H9 (cell line): ENCODE measurements around the gene OR2K2. TPM values are rescaled to one million over a fixed set of nuclear protein-coding genes. Genes with fewer than 3 reads are reported as not detected.

Source experiments
- DNase-seq: peaks from one replicate; pipeline ENCODE4 v3.0.0-alpha.2; 2017
- H2AFZ ChIP-seq: one replicate; pipeline ENCODE4 v1.6.1; 2013; ENCODE audit warnings: mild to moderate bottlenecking, low read length, control low read depth, moderate library complexity
- H2AK5ac ChIP-seq: 2 replicates; pipeline ENCODE4 v1.6.1; 2013; ENCODE audit warnings: low read length, control low read depth, mixed read lengths; ENCODE audit not compliant: insufficient read length
- H2BK120ac ChIP-seq: one replicate; pipeline ENCODE4 v1.6.1; 2013; ENCODE audit warnings: low read depth, mild to moderate bottlenecking, low read length, control low read depth, inconsistent platforms; ENCODE audit not compliant: poor library complexity, severe bottlenecking
- H2BK12ac ChIP-seq: 2 replicates; pipeline ENCODE4 v1.6.1; 2013; ENCODE audit warnings: low read length, control low read depth, mixed read lengths, low read depth; ENCODE audit not compliant: insufficient read length
- H2BK15ac ChIP-seq: 2 replicates; pipeline ENCODE4 v1.6.1; 2013; ENCODE audit warnings: low read depth, low read length, control low read depth
- H2BK20ac ChIP-seq: one replicate; pipeline ENCODE4 v1.6.1; 2013; ENCODE audit warnings: low read depth, mild to moderate bottlenecking, low read length, control low read depth, inconsistent platforms; ENCODE audit not compliant: poor library complexity, severe bottlenecking
- H2BK5ac ChIP-seq: 2 replicates; pipeline ENCODE4 v1.6.1; 2013; ENCODE audit warnings: low read length, control low read depth, mixed read lengths; ENCODE audit not compliant: insufficient read length
- H3K14ac ChIP-seq: 2 replicates; pipeline ENCODE4 v1.6.1; 2013; ENCODE audit warnings: low read length, control low read depth; ENCODE audit not compliant: insufficient read depth
- H3K18ac ChIP-seq: 2 replicates; pipeline ENCODE4 v1.6.1; 2013; ENCODE audit warnings: low read depth, mild to moderate bottlenecking, mixed read lengths, low read length, control low read depth; ENCODE audit not compliant: insufficient read length
- H3K23ac ChIP-seq: 2 replicates; pipeline ENCODE4 v1.6.1; 2013; ENCODE audit warnings: low read length, control low read depth, mixed read lengths, low read depth; ENCODE audit not compliant: insufficient read length
- H3K23me2 ChIP-seq: 2 replicates; pipeline ENCODE4 v1.6.1; 2013; ENCODE audit warnings: low read depth, mild to moderate bottlenecking, mixed read lengths, low read length, control low read depth; ENCODE audit not compliant: insufficient read length, poor library complexity, severe bottlenecking
- H3K27ac ChIP-seq: 2 replicates; pipeline ENCODE4 v1.5.1; 2013; ENCODE audit warnings: low read length, control low read depth, mixed read lengths, low read depth; ENCODE audit not compliant: insufficient read length
- H3K27me3 ChIP-seq: 2 replicates; pipeline ENCODE4 v1.6.1; 2013; ENCODE audit warnings: low read length, control low read depth, inconsistent platforms; ENCODE audit not compliant: insufficient read depth
- H3K4ac ChIP-seq: 2 replicates; pipeline ENCODE4 v1.6.1; 2013; ENCODE audit warnings: low read depth, mild to moderate bottlenecking, control low read depth, inconsistent platforms, low read length, moderate library complexity
- H3K4me1 ChIP-seq: 2 replicates; pipeline ENCODE4 v1.6.1; 2013; ENCODE audit warnings: low read length, control low read depth, inconsistent platforms; ENCODE audit not compliant: insufficient read depth
- H3K4me2 ChIP-seq: 2 replicates; pipeline ENCODE4 v1.6.1; 2013; ENCODE audit warnings: low read length, control low read depth, mixed read lengths; ENCODE audit not compliant: insufficient read length, insufficient read depth
- H3K56ac ChIP-seq: 2 replicates; pipeline ENCODE4 v1.6.1; 2013; ENCODE audit warnings: low read depth, mild to moderate bottlenecking, mixed read lengths, low read length, control low read depth; ENCODE audit not compliant: insufficient read length
- H3K79me1 ChIP-seq: 2 replicates; pipeline ENCODE4 v1.6.1; 2013; ENCODE audit warnings: low read depth, mild to moderate bottlenecking, moderate library complexity, low read length, control low read depth, inconsistent platforms; ENCODE audit not compliant: insufficient read depth, poor library complexity, severe bottlenecking
- H3K79me2 ChIP-seq: 2 replicates; pipeline ENCODE4 v1.6.1; 2013; ENCODE audit warnings: low read length, control low read depth, inconsistent platforms; ENCODE audit not compliant: insufficient read depth
- H3K9ac ChIP-seq: 2 replicates; pipeline ENCODE4 v1.6.1; 2013; ENCODE audit warnings: low read length, control low read depth, mixed read lengths; ENCODE audit not compliant: insufficient read length; ENCODE audit errors: extremely low read depth
- H3K9me3 ChIP-seq: one replicate; pipeline ENCODE4 v1.6.1; 2013; ENCODE audit warnings: low read depth, low read length, inconsistent platforms; ENCODE audit not compliant: control insufficient read depth
- H3T11ph ChIP-seq: one replicate; pipeline ENCODE4 v1.6.1; 2013; ENCODE audit warnings: mild to moderate bottlenecking, low read length, control low read depth, inconsistent platforms
- H4K20me1 ChIP-seq: one replicate; pipeline ENCODE4 v1.6.1; 2013; ENCODE audit not compliant: control insufficient read depth, insufficient read length, insufficient read depth
- H4K5ac ChIP-seq: 2 replicates; pipeline ENCODE4 v1.6.1; 2013; ENCODE audit warnings: low read depth, mild to moderate bottlenecking, mixed read lengths, low read length, control low read depth; ENCODE audit not compliant: insufficient read length
- H4K8ac ChIP-seq: replicated peaks from 2 replicates; pipeline ENCODE4 v1.6.1; 2013; ENCODE audit warnings: low read length, control low read depth, mixed read lengths, low read depth; ENCODE audit not compliant: insufficient read length
- H4K91ac ChIP-seq: 2 replicates; pipeline ENCODE4 v1.6.1; 2013; ENCODE audit warnings: low read depth, mild to moderate bottlenecking, moderate library complexity, mixed read lengths, low read length, control low read depth; ENCODE audit not compliant: insufficient read length
- H3K27ac Mint-ChIP-seq, 3 experiments: 2 replicates in 2 of 3; 3 replicates in 1 of 3; pipeline ENCODE4 v1.8.0; 2020 to 2021; ENCODE audit warnings: mixed read lengths in 3 of 3, mild to moderate bottlenecking in 1 of 3, moderate library complexity in 1 of 3
- H3K27me3 Mint-ChIP-seq: 2 replicates; pipeline ENCODE4 v1.8.0; 2021; ENCODE audit warnings: low read depth, mild to moderate bottlenecking, moderate library complexity, mixed read lengths
- H3K36me3 Mint-ChIP-seq, 3 experiments: 2 replicates in 2 of 3; 3 replicates in 1 of 3; pipeline ENCODE4 v1.8.0; 2020 to 2021; ENCODE audit warnings: low read depth in 3 of 3, mixed read lengths in 3 of 3; ENCODE audit not compliant: insufficient read depth in 1 of 3
- H3K4me1 Mint-ChIP-seq, 2 experiments: 2 replicates each; pipeline ENCODE4 v1.8.0; 2020; ENCODE audit warnings: mixed read lengths in 2 of 2
- H3K4me3 Mint-ChIP-seq, 2 experiments: 2 replicates in 1 of 2; 3 replicates in 1 of 2; pipeline ENCODE4 v1.8.0; 2020 to 2021; ENCODE audit warnings: mild to moderate bottlenecking in 2 of 2, mixed read lengths in 2 of 2, moderate library complexity in 1 of 2
- H3K9me3 Mint-ChIP-seq, 2 experiments: 2 replicates in 1 of 2; 3 replicates in 1 of 2; pipeline ENCODE4 v1.8.0; 2020; ENCODE audit warnings: mild to moderate bottlenecking in 2 of 2, mixed read lengths in 2 of 2, moderate library complexity in 1 of 2
- total RNA-seq: library from RNA; stranded (reverse); gene quantifications from 2 replicates; pipeline ENCODE4 v1.2.1, GENCODE V29; 2021
- TF ChIP-seq, protein P1 (sequence below): fragments of 200-600 bp; sonication (generic); conservative IDR thresholded peaks from 3 replicates; pipeline ENCODE4 v1.8.0; 2021; ENCODE audit warnings: antibody characterized with exemption, mild to moderate bottlenecking

OR2K2 gene
- total RNA-seq, 1 experiment from 2014 or later = not detected

DNA sequence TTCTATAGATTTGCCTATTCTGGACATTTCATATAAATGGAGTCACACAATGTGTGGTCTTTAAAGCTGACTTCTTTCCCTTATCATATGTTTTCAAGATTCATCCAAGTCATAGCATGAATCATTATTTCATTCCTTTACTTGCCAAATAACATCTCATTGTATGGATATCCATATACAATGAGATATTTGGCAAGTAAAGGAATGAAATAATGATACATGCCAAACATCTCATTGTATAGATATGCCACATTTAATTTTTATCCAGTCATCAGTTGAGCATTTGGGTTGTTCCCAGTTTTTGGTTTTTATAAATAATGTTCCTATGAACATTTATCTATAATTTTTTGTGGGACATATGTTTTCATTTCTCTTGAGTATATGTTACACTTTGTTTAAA is 20.5 kb upstream of the OR2K2 start:
- Histone ChIP-seq H2BK120ac (no peak overlapping the region), H3K4me1 (no peaks in the 10 kb centered on the region), H2BK20ac (no peak overlapping the region), H4K5ac (no peak overlapping the region), H3T11ph (no peak overlapping the region), H3K27me3 (no peaks in the 10 kb centered on the region), H3K4ac (no peak overlapping the region), H3K9me3 (no peaks in the 10 kb centered on the region), H4K20me1 (no peaks in the 10 kb centered on the region), H4K8ac (no peak overlapping the region), H2BK15ac (no peak overlapping the region), H2BK5ac (no peak overlapping the region), H2AFZ (no peak overlapping the region), H3K4me2 (no peak overlapping the region), H3K23ac (no peak overlapping the region), H3K9ac (no peak overlapping the region), H3K14ac (no peak overlapping the region), H3K18ac (no peak overlapping the region), H3K79me1 (no peaks in the 10 kb centered on the region), H3K27ac (no peak overlapping the region), H2BK12ac (no peak overlapping the region), H4K91ac (no peak overlapping the region), H3K56ac (no peak overlapping the region), H2AK5ac (no peak overlapping the region), H3K23me2 (no peaks in the 10 kb centered on the region), H3K79me2 (no peaks in the 10 kb centered on the region)
- TF ChIP-seq, protein P1, sequence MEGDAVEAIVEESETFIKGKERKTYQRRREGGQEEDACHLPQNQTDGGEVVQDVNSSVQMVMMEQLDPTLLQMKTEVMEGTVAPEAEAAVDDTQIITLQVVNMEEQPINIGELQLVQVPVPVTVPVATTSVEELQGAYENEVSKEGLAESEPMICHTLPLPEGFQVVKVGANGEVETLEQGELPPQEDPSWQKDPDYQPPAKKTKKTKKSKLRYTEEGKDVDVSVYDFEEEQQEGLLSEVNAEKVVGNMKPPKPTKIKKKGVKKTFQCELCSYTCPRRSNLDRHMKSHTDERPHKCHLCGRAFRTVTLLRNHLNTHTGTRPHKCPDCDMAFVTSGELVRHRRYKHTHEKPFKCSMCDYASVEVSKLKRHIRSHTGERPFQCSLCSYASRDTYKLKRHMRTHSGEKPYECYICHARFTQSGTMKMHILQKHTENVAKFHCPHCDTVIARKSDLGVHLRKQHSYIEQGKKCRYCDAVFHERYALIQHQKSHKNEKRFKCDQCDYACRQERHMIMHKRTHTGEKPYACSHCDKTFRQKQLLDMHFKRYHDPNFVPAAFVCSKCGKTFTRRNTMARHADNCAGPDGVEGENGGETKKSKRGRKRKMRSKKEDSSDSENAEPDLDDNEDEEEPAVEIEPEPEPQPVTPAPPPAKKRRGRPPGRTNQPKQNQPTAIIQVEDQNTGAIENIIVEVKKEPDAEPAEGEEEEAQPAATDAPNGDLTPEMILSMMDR = no peak
- no peaks in the 10 kb centered on the region for H3K4me1 Mint-ChIP-seq
- H3K36me3 Mint-ChIP-seq = no peaks in the 10 kb centered on the region
- H3K4me3 Mint-ChIP-seq = no peak overlapping the region
- DNase-seq = no peak
- H3K27me3 Mint-ChIP-seq = no peaks in the 10 kb centered on the region; the same call in 1 of the 2 replicates
- no peaks in the 10 kb centered on the region for H3K9me3 Mint-ChIP-seq
- no peak overlapping the region for H3K27ac Mint-ChIP-seq
